ENCODE data around the gene ITFG2.
A peak's percentile ranks its signal among the peaks of the same experiment; 100 is the strongest.

Gene ITFG2

GRCh38 chr12:2795291-2796186, 16.9 kb upstream of the ITFG2 start:
- DNase-seq (ENCODE audit: low read depth), result peak; percentile 32

- DNase-seq (ENCODE audit: low read depth), result no peak
These were observed 16.2 kb upstream of the ITFG2 start for GRCh38 chr12:2796187-2796666.

GRCh38 chr12:2797721-2798418, 14.6 kb upstream of the ITFG2 start:
- peak; percentile 27 for DNase-seq (ENCODE audit: low read depth)

- no peak for DNase-seq (ENCODE audit: low read depth)
These were observed 12.4 kb upstream of the ITFG2 start for GRCh38 chr12:2800046-2800570.

DNA sequence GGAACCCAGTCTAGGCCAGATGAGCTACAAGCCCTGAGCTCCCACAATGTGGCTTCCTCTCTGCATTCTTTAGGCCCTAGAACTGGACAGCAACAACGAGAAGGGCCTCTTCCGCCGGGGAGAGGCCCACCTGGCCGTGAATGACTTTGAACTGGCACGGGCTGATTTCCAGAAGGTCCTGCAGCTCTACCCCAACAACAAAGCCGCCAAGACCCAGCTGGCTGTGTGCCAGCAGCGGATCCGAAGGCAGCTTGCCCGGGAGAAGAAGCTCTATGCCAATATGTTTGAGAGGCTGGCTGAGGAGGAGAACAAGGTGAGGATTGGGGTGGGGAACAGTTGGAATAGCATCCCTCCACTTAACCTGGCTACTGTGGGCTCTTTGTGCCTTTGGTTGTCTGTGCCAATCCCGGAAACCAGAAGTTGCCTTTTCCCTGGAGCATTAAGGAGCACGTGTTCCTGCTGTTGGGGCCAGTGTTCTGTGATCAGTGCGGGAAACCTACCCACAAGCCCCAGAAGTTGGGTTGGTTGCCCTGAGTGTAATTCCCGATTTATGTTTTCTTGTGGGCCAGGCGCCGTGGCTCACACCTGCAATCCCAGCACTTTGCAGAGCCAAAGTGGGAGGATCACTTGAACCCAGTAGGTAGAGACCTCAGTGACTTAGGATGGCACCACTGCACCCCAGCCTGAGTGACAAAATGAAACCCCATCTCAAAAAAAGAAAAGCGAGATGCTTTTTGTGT, 11.3 kb upstream of the ITFG2 start:
- no peak for DNase-seq (ENCODE audit: low read depth)

DNA sequence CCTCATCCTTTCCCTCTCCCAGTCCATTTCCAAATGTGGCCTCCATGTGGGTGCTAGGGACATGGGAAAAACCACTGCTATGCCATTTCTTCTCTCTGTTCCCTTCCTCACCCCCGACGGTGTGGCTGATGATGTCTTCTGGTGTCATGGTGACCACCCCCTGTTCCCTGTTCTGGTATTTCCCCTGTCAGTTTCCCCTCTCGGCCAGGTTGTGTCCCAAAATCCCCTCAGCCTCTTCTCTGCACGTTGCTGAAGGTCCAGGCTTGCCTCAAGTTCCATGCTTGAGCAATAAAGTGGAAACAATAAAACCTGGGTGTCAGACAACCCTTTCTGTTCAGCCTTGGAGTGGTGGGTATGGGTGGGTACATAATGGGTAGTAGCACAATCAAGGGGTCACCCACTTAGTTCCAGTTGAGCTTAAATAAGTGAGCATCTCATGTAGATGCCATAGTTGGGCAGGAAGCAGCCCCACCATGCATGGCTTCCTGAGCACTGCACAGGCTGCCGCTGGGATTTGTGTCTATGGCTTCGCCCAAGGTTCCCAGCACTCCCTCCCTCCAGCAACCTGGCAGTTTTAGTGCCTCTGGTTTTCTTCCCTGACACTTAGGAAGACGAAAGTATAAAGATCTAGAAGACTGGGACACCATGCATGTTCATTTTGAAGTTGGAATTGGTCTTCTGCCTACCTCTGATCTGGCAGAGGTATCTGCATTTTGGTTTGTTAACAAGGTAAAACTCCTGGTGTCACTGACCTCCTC, 8.7 kb upstream of the ITFG2 start:
- no peak for DNase-seq (ENCODE audit: low read depth)

GRCh38 chr12:2804393-2805142, 7.9 kb upstream of the ITFG2 start:
- peak; percentile 93 for DNase-seq (ENCODE audit: low read depth)

DNA sequence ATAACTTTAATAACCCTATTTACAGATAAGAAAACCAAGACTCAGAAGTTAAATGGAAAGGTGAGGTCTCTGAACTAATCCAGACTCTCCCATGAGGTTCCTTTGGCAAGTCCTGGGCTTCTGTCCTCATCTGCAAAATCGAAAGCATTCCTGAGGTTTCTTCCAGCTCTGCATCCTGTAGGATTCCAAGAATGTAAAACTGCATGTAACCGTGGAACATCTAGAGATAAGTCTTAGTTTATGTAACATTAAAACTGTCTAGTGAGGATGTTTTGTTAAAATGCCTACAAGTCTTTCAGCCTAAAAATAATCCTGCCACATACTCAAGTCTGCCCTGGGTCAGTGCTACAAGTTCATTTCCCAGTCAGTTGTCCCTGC, 7.3 kb upstream of the ITFG2 start:
- DNase-seq (ENCODE audit: low read depth), result peak; percentile 83

GRCh38 chr12:2806700-2807099, 5.8 kb upstream of the ITFG2 start:
- peak; percentile 40 for DNase-seq (ENCODE audit: low read depth)

DNA sequence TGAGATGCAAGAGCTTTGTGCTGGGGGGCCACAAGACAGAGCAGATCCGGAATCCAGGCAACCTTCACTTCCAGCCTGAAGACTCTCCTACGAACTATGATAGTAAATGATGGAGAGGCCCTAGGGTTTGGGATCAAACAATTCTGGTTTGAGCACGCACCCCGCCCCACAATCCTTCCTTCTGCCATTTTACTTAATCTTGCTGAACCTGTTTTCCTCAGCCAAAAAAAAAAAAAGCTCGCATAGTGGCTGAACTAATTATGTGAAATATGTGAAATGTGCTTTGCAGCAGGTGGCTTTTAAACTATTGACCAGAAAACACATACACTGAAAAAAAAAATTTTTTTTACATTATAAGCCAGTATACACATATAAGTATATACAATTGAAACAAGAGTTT, 667 bp upstream of the ITFG2 start:
- DNase-seq (ENCODE audit: low read depth), result no peak

DNA sequence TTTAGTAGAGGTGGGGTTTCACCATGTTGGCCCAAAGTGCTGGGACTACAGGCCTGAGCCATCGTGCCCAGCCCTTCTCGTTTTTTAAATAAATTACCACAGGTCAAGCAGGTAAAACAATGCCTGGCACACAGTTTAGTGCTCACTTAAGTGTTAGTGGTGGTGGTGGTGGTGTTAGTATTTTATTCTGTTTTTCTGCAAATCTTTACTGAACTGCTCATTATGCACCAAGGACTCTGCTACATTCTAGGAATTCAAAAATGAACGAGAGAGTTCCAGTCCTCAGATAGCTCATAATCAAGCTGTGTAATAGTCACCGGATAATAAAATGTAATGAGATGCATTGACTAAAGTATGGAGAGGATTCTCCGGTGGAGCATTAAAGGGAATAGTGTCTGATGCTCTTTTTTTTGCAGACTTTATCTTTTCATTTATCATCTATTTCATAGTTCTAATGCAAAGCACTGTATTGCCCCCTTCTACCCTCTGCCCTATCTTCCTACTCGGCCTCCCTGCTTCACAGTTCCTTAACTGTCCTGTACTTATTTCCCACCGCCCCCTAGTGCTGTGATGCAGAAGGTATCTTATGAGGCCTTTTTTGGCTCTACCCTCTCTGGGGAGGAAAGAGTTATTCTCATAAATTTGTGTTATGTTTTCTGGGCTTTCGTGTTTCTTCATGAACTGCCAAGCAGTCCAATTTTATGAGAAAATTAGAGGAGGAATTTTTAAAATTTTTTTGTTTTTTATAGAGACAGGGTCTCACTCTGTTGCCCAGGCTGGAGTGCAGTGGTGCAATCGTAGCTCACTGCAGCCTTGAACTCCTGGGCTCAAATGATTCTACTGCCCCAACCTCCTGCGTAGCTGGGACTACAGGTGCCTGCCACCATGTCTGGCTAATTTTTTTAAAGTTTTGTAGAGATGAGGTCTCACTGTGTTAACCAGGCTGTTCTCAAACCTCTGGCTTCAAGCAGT, 1.0 kb downstream of the ITFG2 start:
- DNase-seq (ENCODE audit: low read depth), result peak; percentile 71

DNA sequence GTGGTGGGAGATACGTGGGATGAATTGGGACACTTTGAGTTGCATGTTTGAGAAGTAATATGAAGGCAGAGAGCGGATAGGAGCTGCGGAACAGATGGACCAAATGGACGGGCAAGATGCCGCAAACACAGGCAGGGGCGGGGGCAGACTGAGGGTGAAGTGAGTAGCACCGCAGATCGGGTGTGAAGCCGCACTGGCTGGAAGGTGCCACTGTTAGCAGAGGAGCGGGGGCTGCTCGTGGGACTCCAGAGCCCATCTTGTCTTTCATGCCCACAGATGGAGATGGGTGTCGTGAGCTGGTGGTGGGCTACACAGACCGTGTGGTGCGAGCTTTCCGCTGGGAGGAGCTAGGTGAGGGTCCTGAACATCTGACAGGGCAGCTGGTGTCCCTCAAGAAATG, 7.3 kb downstream of the ITFG2 start:
- no peak for DNase-seq (ENCODE audit: low read depth)

- DNase-seq (ENCODE audit: low read depth), result no peak
These were observed 8.0 kb downstream of the ITFG2 start for GRCh38 chr12:2820432-2820831.

DNA sequence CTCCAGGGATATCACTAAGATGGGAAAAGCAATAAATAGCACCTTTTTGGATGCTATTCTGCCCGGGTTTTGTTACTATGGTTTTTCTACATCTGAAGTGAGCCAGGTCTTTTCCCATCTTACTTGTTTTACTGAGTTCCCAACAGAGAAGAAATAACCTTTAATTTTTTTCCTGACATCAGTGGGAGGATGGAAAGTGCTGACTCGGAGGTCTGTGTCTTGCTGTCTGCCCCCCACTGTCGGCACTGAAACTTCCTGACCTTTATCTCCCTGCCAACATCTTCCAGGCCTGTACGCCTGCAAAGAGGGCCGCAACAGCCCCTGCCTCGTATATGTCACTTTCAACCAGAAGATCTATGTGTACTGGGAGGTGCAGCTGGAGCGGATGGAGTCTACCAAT, 11.0 kb downstream of the ITFG2 start:
- no peak for DNase-seq (ENCODE audit: low read depth)

GRCh38 chr12:2824541-2824940, 12.1 kb downstream of the ITFG2 start:
- DNase-seq (ENCODE audit: low read depth), result no peak

DNA sequence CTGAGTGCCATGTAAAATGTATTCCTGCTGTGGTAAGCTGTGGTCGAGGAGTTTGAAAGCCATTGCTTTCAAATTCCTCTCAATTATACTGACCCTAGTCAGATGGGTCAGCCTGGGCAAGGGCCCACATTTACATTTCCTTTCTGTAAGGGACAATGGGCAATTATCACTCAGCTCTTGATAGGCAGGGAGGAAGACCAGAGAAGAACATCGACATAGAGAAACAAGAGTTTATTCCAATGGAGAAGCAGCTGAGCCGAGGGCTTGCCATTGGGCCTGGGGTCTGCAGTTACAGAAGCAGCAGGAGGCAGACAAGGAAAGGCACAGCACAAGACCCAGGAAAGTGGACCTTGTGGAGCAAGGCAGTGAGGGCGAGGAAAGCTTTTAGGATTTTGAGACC, 12.7 kb downstream of the ITFG2 start:
- DNase-seq (ENCODE audit: low read depth), result no peak

- DNase-seq (ENCODE audit: low read depth), result no peak
These were observed 13.6 kb downstream of the ITFG2 start for GRCh38 chr12:2826036-2826435.

GRCh38 chr12:2826721-2827515, 14.4 kb downstream of the ITFG2 start:
- DNase-seq (ENCODE audit: low read depth), result no peak

- no peak for DNase-seq (ENCODE audit: low read depth)
These were observed 16.8 kb downstream of the ITFG2 start for GRCh38 chr12:2829275-2829674.

Data from amniotic epithelial cell (primary cell).